ENCODE data around the gene RAPGEF4. TPM values are rescaled to one million over a fixed set of nuclear protein-coding genes. Genes with fewer than 3 reads are reported as not detected.

The RAPGEF4 gene
- total and polyA plus RNA-seq, 2 of the 4 experiments (the other 2 are of a cell fraction): 1.7 to 3.2 TPM

DNA sequence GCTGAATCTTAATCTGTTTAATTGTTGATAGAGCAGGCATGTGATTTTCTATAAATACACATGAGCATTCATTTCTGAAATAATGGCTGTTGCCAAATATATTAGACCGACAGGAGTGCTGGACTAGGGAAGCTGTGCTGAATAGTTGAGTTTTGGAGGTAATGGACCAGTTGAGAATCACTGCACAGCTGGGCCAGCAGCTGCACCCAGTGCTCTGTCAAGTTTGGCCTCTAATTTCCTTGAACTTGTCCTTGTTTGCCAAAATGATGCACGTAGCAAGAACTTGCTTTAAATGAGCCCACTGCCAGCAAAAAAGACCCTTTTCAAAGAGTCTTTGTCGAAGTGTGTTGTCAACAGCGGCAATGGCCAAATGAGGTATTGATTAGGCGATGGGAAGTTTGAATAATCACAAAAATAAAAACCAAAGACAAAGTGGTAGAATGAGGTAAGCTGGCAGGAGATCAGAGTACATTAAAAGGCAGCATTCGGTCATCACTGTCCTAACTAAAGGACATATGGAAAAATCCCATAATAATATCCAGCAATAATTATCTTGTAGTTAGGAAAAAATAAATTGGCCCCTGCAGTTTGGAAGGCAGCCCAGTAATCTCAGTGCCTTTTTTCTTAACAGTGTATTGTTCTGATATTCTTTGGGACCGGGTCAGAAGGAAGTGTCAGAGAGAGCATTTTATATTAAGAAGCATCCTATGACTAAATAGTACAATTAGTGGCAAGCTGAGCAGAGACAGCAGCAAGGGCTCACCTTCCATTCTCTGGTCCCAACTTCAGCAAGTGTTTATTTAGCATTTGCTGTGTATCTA, 126.2 kb downstream of the RAPGEF4 start:
- no peaks in the 10 kb centered on the region; the same call in 1 of the 2 replicates for H3K9me1 ChIP-seq (ENCODE audit: insufficient read depth, low read length)
- no peak overlapping the region for H2AK5ac ChIP-seq (ENCODE audit: low read depth, low read length)
- ChIA-PET POLR2A (ENCODE audit: unreplicated experiment) (no interaction called here), CTCF (interaction anchor here (1.2 to 1.6 kb wide), 2 partner anchors 70 kb away, joined by 3 to 12 read pairs; no protein-coding TSS in a partner anchor)
- H3K9ac ChIP-seq (ENCODE audit: low read depth, low read length): no peak overlapping the region
- H3K4me2 ChIP-seq (ENCODE audit: low read depth, low read length): no peak overlapping the region
- H3K27me3 ChIP-seq (ENCODE audit: control insufficient read depth, insufficient read depth, low read length): no peaks in the 10 kb centered on the region
- H3K36me3 ChIP-seq (ENCODE audit: control insufficient read depth, insufficient read depth, low read length): no peaks in the 10 kb centered on the region
- H3K4ac ChIP-seq (ENCODE audit: low read depth, low read length): no peak overlapping the region
- no peak overlapping the region for H3K14ac ChIP-seq (replicated peaks; ENCODE audit: low read depth, low read length)
- H2BK5ac ChIP-seq (ENCODE audit: low read depth, low read length, poor library complexity, severe bottlenecking): no peak overlapping the region
- no peak overlapping the region for H3K18ac ChIP-seq (ENCODE audit: low read depth, low read length)
- no peak overlapping the region for H2BK120ac ChIP-seq (ENCODE audit: low read depth, low read length)
- no peak overlapping the region for H3K56ac ChIP-seq (ENCODE audit: extremely low read depth, insufficient read depth, low read length)
- H2BK15ac ChIP-seq (ENCODE audit: low read depth, low read length): no peak overlapping the region
- H4K5ac ChIP-seq (ENCODE audit: low read depth, low read length): no peak overlapping the region
- H4K20me1 ChIP-seq (ENCODE audit: insufficient read depth, low read length): no peaks in the 10 kb centered on the region
- no peak overlapping the region for H2BK20ac ChIP-seq (ENCODE audit: low read depth, low read length)
- H2AFZ ChIP-seq (replicated peaks; ENCODE audit: low read length, poor library complexity): no peak overlapping the region
- no peak overlapping the region for H3K4me3 ChIP-seq (ENCODE audit: insufficient read depth, low read depth, low read length)
- H3K23ac ChIP-seq (ENCODE audit: low read depth, low read length): no peak overlapping the region
- H2AK9ac ChIP-seq (replicated peaks; ENCODE audit: low read depth, low read length, poor library complexity): no peak overlapping the region
- ATAC-seq (ENCODE audit: low read depth) (no peak), DNase-seq (no peak)
- in situ Hi-C loops (cut with MboI; ENCODE audit: low sequenced_read_pairs): no loop called here
- no peaks in the 10 kb centered on the region for H3K79me1 ChIP-seq (ENCODE audit: low read depth in 1 of 2, low read length in 2 of 2)
- intact Hi-C loops (cut with micrococcal nuclease): no loop called here
- dilution Hi-C loops (cut with HindIII; ENCODE audit: low sequenced_read_pairs, unreplicated experiment): no loop called here
- no CpG with 5 or more reads among the region's 7 CpGs for WGBS, 2 experiments (ENCODE audit: extremely low coverage in 2 of 2, insufficient read length in 1 of 2)
- H4K8ac ChIP-seq (ENCODE audit: low read depth in 2 of 2, low read length in 2 of 2): no peak overlapping the region
- no peaks in the 10 kb centered on the region for H3K9me3 ChIP-seq (ENCODE audit: control insufficient read depth, insufficient read depth, low read length)
- no peak overlapping the region for H3K27ac ChIP-seq (ENCODE audit: insufficient read depth, low read length)
- no TSS peak for BruUV-seq (replicated peaks)
- no peak for TF ChIP-seq CHD1 (IDR thresholded peaks at IDR 0.05; ENCODE audit: low read depth, low read length)
- no peak for TF ChIP-seq RCOR1 (IDR thresholded peaks at IDR 0.05; ENCODE audit: insufficient replicate concordance, low read length)
- TF ChIP-seq SMC3 (IDR thresholded peaks at IDR 0.05; ENCODE audit: low read depth, low read length): no peak
- TF ChIP-seq POLR2A (IDR thresholded peaks at IDR 0.05; ENCODE audit: low read depth, low read length): no peak
- TF ChIP-seq, protein P1, sequence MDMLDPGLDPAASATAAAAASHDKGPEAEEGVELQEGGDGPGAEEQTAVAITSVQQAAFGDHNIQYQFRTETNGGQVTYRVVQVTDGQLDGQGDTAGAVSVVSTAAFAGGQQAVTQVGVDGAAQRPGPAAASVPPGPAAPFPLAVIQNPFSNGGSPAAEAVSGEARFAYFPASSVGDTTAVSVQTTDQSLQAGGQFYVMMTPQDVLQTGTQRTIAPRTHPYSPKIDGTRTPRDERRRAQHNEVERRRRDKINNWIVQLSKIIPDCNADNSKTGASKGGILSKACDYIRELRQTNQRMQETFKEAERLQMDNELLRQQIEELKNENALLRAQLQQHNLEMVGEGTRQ (IDR thresholded peaks at IDR 0.05; ENCODE audit: low read depth, low read length): no peak
- TF ChIP-seq RAD21 (IDR thresholded peaks at IDR 0.05; ENCODE audit: low read length): no peak
- TF ChIP-seq MAZ (IDR thresholded peaks at IDR 0.05; ENCODE audit: borderline replicate concordance, low read depth, low read length): no peak
- no peak for TF ChIP-seq NFE2L2 (IDR thresholded peaks at IDR 0.05; ENCODE audit: low read depth, low read length)
- TF ChIP-seq FOS (IDR thresholded peaks at IDR 0.05; ENCODE audit: low read depth, low read length): no peak
- TF ChIP-seq, protein P2, sequence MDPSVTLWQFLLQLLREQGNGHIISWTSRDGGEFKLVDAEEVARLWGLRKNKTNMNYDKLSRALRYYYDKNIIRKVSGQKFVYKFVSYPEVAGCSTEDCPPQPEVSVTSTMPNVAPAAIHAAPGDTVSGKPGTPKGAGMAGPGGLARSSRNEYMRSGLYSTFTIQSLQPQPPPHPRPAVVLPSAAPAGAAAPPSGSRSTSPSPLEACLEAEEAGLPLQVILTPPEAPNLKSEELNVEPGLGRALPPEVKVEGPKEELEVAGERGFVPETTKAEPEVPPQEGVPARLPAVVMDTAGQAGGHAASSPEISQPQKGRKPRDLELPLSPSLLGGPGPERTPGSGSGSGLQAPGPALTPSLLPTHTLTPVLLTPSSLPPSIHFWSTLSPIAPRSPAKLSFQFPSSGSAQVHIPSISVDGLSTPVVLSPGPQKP (IDR thresholded peaks at IDR 0.05; ENCODE audit: borderline replicate concordance, low read depth, low read length): no peak
- TF ChIP-seq, protein P3, sequence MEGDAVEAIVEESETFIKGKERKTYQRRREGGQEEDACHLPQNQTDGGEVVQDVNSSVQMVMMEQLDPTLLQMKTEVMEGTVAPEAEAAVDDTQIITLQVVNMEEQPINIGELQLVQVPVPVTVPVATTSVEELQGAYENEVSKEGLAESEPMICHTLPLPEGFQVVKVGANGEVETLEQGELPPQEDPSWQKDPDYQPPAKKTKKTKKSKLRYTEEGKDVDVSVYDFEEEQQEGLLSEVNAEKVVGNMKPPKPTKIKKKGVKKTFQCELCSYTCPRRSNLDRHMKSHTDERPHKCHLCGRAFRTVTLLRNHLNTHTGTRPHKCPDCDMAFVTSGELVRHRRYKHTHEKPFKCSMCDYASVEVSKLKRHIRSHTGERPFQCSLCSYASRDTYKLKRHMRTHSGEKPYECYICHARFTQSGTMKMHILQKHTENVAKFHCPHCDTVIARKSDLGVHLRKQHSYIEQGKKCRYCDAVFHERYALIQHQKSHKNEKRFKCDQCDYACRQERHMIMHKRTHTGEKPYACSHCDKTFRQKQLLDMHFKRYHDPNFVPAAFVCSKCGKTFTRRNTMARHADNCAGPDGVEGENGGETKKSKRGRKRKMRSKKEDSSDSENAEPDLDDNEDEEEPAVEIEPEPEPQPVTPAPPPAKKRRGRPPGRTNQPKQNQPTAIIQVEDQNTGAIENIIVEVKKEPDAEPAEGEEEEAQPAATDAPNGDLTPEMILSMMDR (conservative IDR thresholded peaks at IDR 0.05; ENCODE audit: low read depth, low read length): no peak
- TF ChIP-seq RFX5 (IDR thresholded peaks at IDR 0.05; ENCODE audit: low read depth, low read length): no peak
- TF ChIP-seq CEBPB (IDR thresholded peaks at IDR 0.05; ENCODE audit: low read depth, low read length): no peak
- no peak for TF ChIP-seq MXI1 (IDR thresholded peaks at IDR 0.05; ENCODE audit: borderline replicate concordance, low read depth, low read length)
- no peak for TF ChIP-seq BHLHE40 (IDR thresholded peaks at IDR 0.05; ENCODE audit: low read depth, low read length)
- H3K4me1 ChIP-seq (ENCODE audit: control insufficient read depth, insufficient read depth, low read length): peaks cover 10% of the 10 kb centered on the region
- no peak overlapping the region for H4K91ac ChIP-seq (ENCODE audit: insufficient read depth, low read depth, low read length)

Data from IMR-90 (cell line).